ENCODE data around the gene WFS1.

DNA sequence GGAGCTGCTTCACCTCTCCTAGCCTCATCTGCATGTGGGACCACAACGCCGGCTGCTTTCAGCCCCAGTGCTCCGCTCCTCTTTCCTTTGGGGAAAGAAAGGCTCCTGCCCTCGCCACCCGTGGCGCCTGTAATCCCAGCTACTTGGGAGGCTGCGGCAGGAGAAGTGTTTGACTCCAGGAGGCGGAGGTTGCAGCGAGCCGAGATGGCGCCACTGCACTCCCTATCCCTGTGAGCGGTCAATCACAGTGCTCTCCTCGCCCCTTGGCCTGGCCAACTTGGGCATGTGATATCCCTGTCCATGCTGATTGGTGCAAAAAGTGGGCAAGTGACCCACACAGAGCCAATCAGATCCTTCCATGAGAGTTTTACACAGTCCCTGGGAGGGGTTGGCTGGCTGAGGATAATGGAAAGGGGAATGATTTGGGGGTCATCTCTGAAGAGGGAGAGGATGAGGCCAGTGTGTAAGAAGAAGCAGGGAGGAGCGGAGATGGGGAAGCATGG is 56.2 kb downstream of the WFS1 start:
- TF ChIP-seq TAF1 (IDR thresholded peaks at IDR 0.05; ENCODE audit: low read depth, low read length) (no peak), EZH2 (IDR thresholded peaks at IDR 0.05; ENCODE audit: low read depth, low read length, severe bottlenecking) (no peak), SIRT6 (IDR thresholded peaks at IDR 0.05; ENCODE audit: low read length) (no peak)
